NCI-H146 (cell line): ENCODE measurements around the gene TCN2.
"Not testable (repeated sequence)": the region's sequence is repeated elsewhere in the genome, so short reads cannot be mapped to it uniquely, and the experiment has no call there.

Experiments used
- DNase-seq: peaks from one replicate; lab custom pipeline; 2025; lab: John Stamatoyannopoulos, UW

TCN2 gene

DNA sequence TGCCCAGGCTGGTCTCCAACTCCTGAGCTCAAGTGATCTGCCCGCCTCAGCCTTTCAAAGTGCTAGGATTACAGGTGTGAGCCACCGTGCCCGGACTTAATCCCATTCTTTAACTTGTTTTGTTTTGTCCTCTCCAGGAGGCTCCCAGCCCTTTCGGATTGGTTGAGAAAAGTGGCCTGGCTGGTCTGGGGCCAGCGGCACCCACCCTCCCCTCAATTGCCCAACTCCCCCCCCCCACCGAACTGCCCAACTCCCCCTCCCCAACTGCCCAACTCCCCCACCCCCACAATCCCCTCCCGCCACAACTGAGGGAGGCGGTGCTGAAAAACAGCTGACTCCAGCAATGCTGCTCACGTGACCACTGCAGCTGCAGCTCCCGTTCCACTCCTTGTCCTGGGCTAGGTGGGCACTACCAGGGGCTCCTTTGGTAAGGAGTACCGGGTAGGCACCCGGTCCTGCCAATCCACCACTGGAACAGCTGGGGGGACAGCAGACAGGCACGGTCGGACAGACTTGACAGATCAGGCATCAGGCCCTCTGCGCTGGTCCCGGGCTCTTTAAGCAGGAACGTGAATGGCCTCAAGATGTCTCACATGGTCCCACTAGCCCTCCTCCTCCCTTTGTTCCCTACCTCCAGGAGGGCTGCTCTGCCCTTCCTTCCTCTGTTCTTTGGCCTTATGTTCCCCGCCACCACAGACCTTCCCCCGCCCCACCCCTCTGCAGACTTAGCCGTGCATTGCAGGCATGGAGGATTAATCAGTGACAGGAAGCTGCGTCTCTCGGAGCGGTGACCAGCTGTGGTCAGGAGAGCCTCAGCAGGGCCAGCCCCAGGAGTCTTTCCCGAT, at the start of gene TCN2:
TSS of gene TCN2 (plus strand) at position 720 of the 845 bp plus-strand sequence. CDS start 158 bp downstream, outside the sequence.
- DNase-seq, result peak; percentile 81

DNA sequence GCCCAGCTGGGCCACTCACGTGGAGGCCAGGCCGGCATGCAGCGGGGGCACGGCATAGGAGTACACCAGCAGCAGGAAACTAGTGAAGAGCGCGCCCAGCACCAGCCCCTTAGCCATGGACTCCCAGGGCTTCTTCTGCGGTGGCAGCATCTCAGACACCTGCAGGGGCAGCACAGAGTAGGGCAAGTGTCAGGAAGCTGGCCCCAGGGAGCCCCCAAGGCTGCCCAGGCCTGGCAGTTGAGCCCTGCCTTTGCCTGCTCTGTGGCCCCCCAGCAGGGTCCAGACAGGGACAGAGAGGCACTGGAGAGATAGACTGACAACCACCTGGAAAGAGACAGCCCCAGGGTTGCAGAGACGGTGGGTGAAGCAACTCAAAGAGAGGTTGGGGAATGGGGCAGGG, 49.7 kb upstream of the TCN2 start:
- DNase-seq, result no peak

DNA sequence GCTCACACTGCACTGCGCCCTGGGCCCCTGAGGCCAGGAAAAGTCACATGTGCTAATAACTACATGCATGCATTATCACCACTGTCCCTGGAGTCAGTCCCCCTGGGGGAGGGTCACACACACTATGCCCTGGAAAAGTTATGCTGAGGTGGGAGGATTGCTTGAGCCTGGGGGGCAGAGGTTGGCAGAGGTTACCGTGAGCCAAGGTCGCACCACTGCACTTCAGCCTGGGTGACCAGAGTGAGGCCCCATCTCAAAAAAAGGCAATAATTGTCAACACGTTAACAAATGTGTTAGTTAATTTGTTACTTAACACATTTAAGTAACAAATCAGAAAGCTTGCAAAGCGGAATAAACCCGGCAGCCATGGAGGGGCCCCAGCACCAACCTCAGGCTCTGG, 47.1 kb upstream of the TCN2 start:
- DNase-seq, result no peak

DNA sequence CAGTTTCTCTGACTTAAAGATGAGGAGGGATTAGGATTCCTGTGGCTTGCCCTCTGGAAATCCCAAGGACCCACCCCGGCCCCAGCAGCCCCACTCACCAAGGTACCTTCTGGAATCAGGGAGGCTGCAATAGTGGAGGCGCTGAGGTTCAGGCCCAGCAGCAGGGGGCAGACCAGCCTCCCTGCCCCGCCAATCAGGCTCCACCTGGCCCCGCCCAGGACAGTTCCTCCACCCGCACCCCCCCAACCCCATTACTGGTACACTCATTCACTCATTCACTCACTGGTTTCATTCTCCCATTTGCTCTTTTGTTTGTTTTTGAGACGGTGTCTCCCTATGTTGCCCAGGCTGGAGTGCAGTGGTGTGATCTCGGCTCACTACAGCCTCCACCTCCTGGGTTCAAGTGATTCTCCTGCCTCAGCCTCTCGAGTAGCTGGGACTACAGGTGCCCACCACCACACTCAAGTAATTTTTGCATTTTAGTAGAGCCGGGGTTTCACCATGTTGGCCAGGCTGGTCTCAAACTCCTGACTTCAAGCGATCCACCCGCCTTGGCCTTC, 46.3 kb upstream of the TCN2 start:
- not testable (repeated sequence) for DNase-seq

DNA sequence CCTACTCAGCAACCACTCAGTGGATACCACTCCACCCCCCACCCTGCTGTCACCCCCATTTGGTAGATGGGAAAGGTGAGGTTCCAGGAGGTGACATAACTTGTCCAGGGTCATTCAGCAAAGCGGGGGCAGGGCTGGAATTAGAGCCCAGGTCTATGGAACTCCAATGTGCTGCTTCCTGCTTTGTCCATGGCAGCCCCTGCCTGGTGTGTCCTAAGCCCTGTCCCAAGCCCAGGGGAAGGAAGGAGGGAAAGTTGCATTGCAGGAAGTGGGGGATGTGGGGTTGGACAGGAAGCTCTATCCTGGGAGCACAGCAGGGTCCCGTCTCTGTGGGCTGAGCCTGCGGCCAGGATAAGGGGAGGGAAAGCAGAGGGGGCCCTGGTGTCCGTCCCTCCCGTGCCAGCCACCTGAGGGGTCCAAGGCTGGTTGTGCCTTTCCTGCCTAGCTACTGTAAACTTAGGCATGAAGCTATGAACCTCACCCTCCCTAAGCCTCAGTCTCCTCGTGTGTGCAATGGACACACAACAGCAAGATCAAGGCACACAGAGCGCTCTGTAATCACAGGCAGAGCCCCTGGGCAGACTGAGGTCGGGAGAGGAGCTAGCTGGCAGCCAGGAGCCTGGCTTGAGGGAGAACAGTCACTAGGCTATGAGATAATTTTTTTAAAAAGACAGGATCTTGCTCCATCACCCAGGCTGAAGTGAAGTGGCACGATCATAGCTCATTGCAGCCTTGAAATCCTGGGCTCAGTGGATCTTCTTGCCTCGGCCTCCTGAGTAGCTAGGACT, 45.4 kb upstream of the TCN2 start:
- DNase-seq, result no peak

DNA sequence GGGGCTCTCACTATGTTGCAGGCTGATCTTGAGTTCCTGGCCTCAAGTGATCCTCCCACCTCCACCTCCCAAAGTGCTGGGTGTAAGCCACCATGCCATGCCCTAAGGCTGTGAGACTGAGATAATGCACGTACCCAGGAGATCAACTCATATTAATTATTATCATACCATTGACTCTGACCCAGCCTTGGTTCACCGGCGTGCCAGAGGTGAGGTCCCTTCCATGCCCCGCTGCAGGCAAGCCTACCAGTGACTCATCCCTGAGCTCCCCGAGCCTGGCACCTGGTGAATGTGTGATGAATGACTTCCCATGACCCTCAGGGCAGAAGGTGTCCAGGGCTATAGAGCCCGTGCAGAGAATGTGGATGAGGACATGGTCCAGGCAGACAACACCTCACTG, 44.6 kb upstream of the TCN2 start:
- no peak for DNase-seq

DNA sequence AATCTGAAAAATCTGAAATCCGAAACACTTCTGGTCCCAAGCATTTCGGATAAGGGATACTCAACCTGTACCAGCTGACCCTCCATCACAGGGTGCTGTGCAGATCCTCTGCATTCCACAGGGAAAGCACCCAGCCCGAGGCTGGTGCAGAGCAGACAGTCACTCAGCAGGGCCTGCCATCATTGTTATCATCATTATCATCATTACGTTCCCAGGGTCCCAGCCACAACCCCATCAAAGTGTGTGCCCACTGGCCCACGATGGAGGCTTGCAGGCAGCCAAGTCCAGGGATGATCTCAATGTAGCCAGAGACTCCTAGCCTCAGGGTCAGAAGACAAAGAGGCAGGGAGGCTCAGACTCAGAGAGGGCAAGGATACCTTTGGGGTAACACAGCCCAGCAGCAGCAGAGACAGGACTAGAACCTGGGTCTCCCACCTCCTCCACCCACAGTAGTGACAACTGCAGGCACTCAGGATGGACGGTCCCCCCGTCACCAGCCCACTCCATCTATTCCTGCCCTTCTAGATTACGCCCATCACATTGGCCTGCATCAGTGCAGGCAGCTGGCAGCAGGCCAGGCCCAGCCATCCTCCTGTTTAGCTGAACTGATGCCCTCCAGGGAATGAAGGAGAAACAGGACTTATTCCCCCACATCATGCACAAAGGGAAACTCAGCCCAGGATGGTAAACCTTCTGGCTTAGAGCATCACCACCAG, 42.8 kb upstream of the TCN2 start:
- DNase-seq, result no peak

DNA sequence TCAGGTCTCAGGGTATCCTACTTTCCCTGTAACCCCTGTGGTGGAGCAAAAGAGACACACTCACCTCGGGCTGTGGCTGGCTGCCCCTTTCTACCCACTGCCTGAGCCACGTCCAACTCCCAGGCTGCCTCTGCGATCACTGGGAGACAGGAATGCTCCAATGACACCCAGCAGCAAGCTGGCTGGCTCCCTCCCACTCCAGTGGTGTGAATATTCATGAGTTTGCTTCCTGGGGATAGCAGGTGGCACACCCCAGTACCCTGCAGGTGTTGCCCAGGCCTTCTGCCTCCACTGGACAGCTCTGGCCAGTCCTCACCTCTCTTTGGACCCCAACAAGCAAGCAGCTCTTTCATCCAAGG, 42.2 kb upstream of the TCN2 start:
- peak; percentile 27 for DNase-seq

DNA sequence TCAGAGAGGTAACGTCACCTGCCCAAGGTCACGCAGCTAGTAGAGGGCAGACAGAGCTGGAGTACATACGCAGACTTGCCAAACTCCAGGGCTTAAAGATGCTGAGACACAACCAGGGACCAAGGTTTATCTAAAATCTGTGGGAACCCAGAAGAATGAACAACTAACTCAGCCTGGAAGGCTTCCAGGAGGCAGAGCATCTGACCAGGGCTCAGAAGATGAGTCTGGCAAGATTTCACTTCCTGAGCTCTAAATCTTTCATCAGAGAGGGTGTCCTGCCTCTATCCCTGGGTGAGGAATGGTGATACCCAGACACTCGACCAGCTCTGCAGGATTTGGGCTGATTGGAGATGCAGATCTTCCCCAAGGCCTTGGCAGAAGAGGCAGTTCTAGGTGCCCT, 41.6 kb upstream of the TCN2 start:
- no peak for DNase-seq

DNA sequence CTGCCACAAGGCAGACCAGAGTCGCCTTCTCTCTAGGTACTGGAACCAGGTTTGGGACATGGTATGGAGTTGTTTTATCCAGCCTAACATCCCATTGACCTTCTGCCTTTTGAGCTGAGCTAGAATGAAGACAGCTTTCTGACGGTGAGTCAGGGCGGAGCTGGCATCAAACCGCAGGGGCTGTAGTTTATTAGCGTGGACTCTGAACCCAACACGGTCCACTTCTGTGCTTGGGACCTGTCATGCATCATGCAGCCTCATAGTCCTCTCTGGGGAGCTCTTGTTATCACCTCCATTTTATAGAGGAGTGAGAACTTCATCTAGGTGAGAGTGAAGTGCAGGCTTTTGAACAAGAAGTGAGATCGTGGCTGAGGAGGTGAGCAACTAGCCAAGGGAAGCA, 40.8 kb upstream of the TCN2 start:
- DNase-seq, result no peak

DNA sequence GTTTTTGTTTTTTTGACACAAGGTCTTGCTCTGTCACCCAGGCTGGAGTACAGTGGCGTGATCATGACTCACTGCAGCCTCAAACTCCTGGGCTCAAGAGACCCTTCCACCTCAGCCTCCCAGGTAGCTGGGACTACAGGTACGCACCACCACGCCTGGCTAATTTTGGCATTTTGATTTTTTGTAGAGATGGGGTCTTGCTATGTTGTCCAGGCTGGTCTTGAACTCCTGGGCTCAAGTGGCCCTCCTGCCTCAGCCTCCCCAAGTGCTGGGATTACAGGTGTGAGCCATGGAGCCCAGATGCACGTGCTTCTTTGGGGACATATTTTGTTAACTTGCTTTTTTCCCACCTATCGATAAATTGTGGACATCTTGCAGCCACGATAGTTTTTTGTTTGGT, 39.7 kb upstream of the TCN2 start:
- DNase-seq, result not testable (repeated sequence)

DNA sequence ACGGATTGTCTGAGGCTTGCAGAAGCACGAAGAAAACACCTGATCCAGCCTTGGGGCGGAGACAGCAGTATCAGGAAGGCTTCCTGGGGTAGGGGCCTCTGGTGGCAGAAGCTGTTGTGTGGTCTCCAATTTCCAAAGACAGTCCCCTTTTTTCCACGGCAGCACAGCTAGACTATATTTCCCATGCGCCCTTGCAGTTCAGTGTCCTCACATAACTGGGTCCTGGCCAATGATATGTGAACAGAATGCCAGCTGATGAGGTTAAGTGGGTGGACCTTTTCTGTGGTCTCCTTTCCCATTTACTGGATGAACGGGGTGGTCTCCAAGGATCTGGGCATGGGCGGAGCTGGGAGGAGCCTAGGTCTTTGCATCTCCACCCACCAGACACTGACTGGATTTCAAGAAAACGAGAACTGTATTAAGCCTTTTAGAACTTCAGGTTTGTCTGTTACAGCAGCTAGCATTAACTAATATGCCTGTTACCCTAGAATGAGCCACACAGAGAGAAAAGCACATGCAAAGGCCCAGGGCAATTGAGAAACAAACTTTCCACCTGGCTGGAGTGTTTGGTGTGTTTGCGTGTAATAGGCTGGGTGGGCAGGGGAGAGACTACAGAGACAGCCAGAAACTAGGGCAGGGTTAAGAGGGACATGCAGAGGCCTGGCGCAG, 38.7 kb upstream of the TCN2 start:
- no peak for DNase-seq

DNA sequence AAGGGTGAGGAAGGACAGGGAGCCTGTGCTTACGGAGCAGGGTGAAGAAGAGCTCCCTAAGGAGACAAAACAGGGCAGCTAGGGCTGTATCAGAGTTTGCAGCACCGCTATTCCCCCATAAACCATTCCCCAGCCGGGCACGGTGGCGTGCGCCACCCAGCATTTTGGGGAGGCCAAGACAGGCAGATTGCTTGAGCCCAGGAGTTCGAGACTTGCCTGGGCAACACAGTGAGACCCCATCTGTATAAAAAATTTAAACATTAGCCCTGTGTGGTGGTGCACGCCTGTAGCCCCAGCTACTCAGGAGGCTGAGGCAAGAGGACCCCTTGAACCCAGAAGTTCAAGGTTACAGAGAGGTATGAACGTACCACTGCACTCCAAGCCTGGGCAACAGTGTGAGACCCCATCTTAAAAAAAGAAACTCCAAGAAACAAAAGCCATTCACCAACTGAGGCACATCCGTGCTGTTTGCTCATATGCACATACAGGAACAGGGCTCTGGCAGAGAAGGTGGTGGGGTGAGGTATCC, 37.2 kb upstream of the TCN2 start:
- DNase-seq, result no peak

DNA sequence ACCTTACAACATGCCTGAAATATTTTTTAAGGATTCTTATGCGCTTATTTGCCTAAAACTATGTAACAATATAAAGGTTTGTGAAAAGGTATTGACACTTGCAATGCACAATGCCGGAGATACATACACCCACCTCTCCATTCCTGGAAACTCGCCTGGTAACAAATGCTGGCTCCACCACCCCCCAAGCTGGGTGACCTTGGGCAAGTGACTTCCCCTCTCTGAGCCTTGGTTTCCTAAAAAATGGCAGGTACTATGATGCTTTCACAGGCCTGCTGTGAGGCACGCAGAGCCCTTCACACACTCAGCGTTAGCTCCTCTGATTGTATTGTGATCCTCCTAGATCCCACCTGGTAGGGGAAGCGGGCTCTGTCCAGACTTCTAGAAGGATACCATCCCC, 34.8 kb upstream of the TCN2 start:
- no peak for DNase-seq

DNA sequence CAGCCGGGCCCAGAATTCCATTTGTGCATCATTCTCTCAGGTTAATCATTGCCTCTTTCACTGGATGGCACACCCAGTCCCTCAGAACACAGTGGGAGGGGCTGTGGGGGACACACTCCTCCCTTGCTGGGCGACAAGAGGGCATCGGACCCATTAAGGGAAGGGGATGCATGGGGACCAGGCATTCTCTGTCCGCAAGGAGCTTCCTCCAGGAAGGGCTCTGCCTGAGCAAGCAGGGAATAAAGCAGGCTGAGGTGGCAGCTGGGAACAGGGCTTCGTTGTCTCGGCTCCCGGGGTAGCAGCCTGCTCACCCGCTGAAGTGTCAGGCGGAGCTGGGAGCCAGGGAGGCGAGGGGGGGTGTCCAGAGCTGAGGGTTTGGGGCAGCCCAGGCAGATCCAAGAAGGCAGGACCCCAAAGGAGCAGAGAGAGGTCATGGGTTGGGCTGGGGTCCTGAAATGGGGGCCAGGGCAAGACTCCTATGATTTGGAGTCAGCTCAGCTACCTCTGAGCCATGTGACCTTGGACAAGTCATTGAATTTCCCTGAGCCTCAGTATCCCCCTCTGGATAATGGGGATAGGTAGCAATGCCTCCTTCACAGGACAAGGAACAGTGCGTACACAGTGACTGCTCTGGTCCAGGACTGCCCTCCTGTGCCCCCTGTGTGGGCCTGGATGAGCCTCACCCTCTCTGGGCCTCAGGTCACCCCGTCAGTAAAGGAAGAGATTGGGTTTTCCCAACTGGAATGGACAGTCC, 34.0 kb upstream of the TCN2 start:
- DNase-seq, result no peak

DNA sequence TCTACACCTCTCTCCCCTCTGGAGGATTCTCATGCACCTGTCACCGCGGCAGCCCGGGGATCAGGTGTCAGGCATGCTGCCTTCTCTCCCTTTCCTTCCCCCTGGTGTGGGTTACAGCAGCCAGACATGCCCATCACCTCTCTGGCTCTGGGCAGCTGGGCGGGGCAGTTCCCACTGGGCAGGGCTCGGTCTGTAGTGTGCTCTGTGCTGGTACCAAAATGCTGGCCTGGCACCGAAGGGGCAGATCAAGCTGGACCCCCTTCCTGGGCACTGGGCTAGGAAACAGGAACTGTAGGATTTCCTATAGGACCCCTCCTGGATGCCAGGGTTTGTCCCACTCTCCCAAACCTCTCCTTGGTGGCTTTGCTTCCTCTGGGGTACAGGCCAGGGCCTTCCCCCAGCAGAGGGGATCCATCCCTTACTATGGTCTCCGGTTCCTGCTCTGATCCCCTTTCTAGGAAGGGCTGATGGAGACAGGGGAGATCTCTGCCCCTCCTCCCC, 33.3 kb upstream of the TCN2 start:
- peak; percentile 41 for DNase-seq

DNA sequence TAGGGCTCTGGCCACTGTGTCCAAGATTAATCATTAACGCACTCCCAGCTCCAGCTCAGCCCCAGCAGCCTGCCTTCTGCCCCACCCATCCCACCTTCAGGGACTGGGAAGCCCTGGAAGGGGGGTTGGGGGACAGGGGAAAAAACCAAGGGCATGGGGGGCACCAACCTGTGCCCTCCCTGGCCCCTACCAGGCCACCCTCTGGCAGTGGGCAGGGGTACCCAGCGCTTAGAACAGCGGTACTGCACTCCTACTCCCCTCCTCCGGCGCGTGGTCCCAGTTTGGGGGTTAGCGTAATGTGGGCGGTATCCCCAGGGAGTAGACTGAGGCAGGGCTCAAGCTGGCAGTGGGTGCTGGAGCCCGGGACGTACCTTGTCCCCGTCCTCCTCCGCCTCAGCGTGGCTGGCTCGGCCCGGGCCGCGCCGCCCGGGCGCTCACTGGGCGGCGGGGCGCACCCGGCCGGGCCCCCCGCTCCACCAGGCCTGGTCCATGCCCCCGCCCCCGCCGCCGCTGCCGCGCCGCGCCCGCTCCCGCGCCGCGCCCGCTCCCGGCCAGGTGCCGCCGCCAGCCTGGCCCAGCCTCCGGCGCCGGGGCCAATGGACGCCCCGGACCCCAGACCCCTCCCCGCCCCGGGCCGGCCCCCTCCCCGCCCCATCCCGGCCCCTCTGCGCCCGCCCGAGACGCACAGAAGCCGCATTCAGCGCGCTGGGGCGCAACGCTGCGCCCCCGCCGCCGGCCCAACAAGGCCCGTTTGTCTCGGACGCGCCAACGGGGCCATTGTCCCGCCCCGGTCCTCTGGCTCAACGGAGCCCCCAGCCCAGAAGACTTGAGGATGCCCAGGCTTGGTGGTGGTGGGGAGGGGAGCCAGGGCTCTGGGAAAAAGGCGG, 32.6 kb upstream of the TCN2 start, which contains the start of gene GAL3ST1:
TSS of gene GAL3ST1 (minus strand) at position 571 of the 887 bp plus-strand sequence. CDS start 17,273 bp downstream, outside the sequence.
- DNase-seq, result peak; percentile 41

DNA sequence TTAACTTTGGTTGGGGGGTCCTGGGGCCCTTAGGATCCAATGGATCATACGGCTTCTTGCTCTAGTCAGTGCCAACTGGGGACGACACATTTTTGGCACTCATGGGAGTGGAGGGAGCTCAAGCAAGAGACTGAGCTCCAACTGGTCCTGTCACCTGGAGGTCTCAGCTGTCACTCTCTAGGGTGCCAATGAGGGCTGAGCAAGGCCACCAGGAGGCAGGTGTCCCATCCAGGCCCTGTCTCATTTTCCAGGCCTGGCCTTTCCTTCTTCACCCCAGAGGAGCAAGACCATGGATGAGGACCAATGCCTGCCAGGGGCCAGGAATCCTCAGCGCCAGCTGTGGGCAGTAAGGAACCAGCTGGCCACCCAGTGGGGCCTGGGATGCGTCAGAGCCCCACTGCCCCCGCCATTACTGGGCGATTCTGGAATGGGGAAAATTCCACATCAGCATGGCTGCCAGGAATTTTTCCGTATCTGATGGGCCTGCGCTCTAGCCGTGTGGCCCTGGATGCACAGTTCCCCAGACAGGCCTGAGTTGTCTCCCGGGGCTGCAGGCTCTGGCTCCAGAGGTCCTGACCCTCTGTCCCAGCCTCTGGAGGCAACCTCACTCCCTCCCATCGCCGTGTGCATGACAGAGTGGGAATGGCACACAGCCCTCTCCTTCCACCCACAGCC, 31.8 kb upstream of the TCN2 start:
- peak; percentile 20 for DNase-seq

DNA sequence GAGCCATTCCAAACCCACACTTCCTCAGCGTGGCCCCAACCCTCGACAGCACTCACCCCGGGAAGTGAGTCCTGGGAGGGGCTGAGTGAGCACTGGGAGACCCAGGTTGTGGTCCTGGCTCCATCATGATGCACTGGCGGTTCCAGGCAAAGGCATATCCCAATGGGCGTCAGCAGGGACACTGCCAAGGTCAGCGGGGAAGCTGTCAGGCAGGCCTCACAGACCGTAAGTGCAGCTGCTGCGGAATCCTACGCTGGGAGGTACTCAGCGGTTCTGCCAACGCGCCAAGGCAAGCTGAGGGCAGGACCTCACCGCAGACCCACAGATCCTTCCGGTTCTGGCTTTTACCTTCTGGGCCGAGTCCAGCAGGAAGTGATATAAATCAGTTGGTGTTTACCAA, 31.1 kb upstream of the TCN2 start:
- no peak for DNase-seq
